HUDEP-2 (cell line): Measurements from ENCODE around the gene MAST2.
"Not testable (repeated sequence)": the region's sequence is repeated elsewhere in the genome, so short reads cannot be mapped to it uniquely, and the experiment has no call there.

ENCODE experiments used
- DNase-seq, 76 experiments: peaks; one replicate each; lab custom pipeline; 2025; ENCODE audit not compliant: unreplicated experiment in 76 of 76; lab: John Stamatoyannopoulos, UW

Gene MAST2

DNA sequence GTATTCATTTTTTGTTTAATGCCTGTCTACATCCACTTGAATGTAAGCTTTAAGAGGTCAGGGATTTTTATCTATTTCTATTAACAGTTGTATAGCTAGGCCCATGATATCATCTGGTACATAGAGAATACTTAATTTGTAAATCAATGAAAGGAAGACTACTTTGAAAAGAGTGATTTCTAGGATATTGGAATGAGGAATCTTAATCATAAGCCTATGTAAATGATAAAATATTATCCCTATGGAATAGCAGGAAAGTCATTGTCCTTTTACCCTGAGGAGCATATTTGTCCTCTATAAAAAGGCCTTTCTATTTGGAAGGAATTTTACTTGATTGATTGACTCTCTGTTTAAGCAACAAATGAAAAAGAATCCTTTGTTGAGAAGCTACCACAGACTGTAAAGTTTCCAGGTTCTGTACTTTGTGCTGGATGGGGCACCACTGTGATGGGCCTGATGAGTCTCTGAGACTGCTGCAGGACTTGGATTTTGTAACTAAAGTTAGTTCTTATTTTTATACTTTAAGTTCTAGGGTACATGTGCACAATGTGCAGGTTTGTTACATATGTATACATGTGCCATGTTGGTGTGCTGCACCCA is 53.8 kb downstream of the MAST2 start:
- DNase-seq: no peak

- DNase-seq: not testable (repeated sequence)
These were observed 54.5 kb downstream of the MAST2 start for GRCh38 chr1:45857755-45858492.

- no peak for DNase-seq
These were observed 55.8 kb downstream of the MAST2 start for GRCh38 chr1:45859221-45859620.

GRCh38 chr1:45862008-45862407 is 58.6 kb downstream of the MAST2 start:
- DNase-seq: no peak

- DNase-seq: no peak
These were observed 59.8 kb downstream of the MAST2 start for GRCh38 chr1:45863218-45863617.

DNA sequence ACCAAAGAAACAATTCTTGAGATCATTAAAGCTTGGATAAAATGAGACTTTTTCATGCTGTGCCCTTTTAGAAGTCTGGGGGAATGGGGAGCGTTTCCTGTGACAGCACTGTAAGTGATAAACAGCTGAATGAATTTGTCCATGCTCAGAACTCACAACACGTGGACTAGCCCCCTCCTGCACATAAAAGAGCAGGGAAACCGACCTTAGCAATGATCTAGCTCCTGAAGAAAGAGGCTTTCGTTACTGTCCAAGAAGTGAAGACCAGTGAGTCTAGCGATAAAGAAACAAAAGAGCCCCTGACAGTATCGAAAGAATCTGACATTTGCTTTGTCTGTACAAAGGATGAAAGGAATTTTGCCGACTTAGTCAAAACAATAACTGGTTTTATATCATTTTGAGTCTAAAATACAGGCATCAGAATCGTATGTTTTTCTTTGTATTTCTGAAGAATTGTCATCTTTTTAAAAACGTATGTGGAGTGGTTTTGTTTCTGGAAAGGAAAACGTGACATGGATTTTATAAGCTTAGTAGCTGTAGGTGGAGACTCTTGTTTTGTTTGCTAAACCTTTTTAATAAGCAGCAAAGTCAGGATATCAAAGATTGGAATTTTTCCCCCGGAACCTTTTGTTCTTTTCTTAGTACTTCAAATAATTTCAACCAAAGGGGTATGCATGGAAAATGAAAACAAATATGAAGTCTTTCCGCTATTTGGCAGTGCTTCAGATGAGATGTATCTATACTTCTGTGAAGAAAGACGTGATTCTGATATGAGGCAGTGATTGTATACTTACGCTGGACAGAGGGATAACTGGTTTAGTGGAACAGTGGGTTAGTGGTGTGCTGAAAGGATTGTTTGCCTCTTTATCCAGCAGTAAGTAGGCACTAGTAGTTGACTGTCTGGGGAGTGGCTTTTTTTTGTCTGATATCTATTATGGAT is 61.0 kb downstream of the MAST2 start:
- no peak for DNase-seq

GRCh38 chr1:45867697-45868348 is 64.4 kb downstream of the MAST2 start:
- DNase-seq: no peak

GRCh38 chr1:45868861-45869260 is 65.4 kb downstream of the MAST2 start:
- no peak for DNase-seq

GRCh38 chr1:45870500-45870899 is 67.1 kb downstream of the MAST2 start:
- DNase-seq: no peak

- DNase-seq: not testable (repeated sequence)
These were observed 68.9 kb downstream of the MAST2 start for GRCh38 chr1:45872173-45872801.

- DNase-seq: peak in 5 of 76 experiments; percentile 2 to 19 (median 9)
These were observed 72.7 kb downstream of the MAST2 start for GRCh38 chr1:45876000-45876617.

GRCh38 chr1:45877264-45877663 is 73.9 kb downstream of the MAST2 start:
- DNase-seq: no peak

GRCh38 chr1:45879885-45880598 is 76.6 kb downstream of the MAST2 start:
- no peak for DNase-seq

DNA sequence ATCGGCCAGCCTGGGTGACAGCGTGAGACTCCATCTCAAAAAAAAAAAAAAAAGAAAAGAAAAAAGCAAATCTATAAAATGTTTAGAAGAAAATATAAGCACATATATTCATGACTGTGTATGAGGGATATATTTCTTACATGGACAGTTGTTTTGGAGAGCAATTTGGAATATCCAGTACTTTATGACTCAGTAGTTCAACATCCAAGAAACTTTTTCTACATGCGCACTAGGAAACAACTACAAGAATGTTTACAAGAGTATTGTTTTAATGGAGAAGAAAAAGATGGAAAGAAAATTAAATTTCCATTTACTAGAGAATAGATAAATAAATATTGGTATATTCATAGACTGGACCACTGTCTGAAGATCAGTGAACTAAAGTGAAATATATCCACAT is 77.5 kb downstream of the MAST2 start:
- no peak for DNase-seq

- no peak for DNase-seq
These were observed 80.2 kb downstream of the MAST2 start for GRCh38 chr1:45883658-45884057.

GRCh38 chr1:45884700-45885099 is 81.3 kb downstream of the MAST2 start:
- peak in 1 of 76 experiments; percentile 1 for DNase-seq

DNA sequence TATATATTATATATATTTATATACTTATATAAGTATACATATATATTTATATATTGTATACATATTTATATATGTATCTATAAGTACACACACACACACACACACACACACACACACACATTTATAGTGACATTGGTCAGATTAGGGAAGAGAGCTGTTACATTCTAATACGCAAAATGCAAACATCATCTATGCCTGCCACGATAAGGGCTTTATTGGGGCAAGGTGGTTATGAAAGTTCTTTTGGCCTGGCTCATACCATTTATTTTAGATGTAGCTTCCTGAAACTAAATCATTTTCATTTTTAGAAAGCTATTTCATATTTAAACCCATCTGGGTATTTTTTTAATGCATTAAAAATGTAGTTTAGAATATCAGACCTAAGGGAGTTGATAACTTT is 82.8 kb downstream of the MAST2 start:
- no peak for DNase-seq

GRCh38 chr1:45887156-45887842 is 83.9 kb downstream of the MAST2 start:
- no peak for DNase-seq

DNA sequence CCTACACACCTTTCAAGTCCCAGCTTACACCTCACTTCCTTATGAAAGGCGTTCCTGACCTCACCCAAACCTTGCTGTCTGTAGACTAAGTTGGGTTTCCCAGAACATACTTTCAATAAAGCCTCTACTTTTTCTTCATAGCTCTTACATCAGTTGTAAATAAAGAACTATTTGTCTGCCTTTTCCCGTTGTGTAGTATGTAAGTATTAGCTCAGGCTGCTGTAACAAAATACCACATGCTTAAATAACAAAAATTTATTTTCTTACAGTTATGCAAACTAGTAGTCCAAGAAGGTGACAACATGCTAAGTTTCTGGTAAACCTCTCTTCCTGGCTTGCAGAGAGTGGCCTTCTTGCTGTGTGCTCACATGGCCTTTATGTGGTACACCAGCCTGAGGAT is 86.7 kb downstream of the MAST2 start:
- DNase-seq: no peak
